Right ventricle myocardium superior (tissue), 1 donor: ENCODE results near the gene SGMS1. TPM values are rescaled to one million over a fixed set of nuclear protein-coding genes. Genes with fewer than 3 reads are reported as not detected.
"Not testable (repeated sequence)": the region's sequence is repeated elsewhere in the genome, so short reads cannot be mapped to it uniquely, and the experiment has no call there.

ENCODE experiments used
- ATAC-seq: fragments of 200-7000 bp; cut with Tn5 transposase; one replicate; pipeline ENCODE4 v1.9.1; 2020; ENCODE audit warnings: mild to moderate bottlenecking; ENCODE audit not compliant: poor library complexity
- DNase-seq: peaks from one replicate; pipeline ENCODE4 v3.0.0-alpha.2; 2020
- intact Hi-C: fragments of 100-400 bp; cut with DNase I; formaldehyde crosslinking; loops from one replicate; pipeline ENCODE4 v1.11.2; 2022
- total RNA-seq: library from RNA; stranded (reverse); fragmentation: NEBNext Ultra II Directional; extraction: Animal tissue kit (Norgen Biotek cat#: 25700); gene quantifications from one replicate; pipeline ENCODE4 v1.2.1, GENCODE V29; 2021
- donor health status: DM: no; HTN: yes; CAD: no; lungs with severe emphysema.

Gene SGMS1
- total RNA-seq, 1 donor from 2014 or later: 18.3 TPM

DNA sequence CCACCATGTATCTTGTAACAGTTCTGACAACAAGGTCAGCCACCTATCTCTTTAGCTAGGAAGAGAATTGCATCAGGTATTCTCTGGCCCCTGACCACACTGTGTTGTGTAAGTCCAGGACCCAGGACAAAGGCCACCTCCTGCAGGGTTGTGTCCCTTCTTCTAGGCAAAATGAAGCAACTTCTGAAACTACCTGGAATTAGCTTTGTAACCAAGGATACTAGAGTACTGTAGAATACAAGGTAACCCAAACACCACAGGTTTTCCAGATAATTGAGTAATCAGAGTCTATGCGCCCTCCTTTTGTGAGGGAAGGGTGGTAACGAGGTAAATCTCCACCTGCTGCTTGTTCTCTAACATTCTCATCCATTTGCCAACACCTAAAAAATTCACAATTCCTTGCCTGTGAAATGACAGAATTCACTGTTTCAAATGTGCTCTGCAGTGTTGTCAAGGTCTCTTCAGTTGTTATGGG, 51.7 kb downstream of the SGMS1 start:
- intact Hi-C loops: no loop called here
- no peak for ATAC-seq

DNA sequence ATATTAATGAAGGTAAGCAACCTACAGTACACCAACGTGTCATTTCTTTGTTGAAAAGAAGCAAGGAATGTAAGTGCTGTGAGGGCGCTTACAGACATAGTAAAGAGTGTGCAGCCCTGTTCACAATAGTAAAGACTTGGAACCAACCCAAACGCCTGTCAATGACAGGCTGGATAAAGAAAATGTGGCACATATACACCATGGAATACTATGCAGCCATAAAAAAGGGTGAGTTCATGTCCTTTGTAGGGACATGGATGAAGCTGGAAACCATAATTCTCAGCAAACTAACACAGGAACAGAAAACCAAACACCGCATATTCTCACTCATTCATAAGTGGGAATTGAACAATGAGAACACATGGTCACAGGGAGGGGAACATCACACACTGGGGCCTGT, 55.0 kb downstream of the SGMS1 start:
- DNase-seq, intact Hi-C loops, ATAC-seq: not testable (repeated sequence)

More for the DNA sequence above, 51.7 kb downstream of the SGMS1 start:
- DNase-seq: no peak

DNA sequence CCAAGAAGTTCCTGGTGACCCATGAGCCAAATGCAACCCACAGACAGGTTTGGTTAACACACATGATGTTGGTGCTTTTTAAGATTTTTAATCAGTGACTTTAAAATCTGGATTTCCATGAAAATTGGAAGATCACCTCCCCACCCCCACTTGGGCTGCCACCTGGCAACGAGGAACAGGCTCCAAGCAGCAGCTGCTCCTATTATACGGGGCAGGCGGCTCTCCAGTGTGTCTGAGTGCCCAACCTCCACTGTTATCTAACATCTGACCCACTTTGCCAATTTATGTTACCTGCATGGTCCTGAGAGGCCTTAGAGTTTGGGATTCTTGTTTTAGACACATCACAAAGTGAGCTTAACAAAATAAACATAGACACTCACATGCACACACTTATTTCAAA, 56.4 kb downstream of the SGMS1 start:
- ATAC-seq (peak; percentile 62), DNase-seq (no peak)
- intact Hi-C loops: no loop called here

DNA sequence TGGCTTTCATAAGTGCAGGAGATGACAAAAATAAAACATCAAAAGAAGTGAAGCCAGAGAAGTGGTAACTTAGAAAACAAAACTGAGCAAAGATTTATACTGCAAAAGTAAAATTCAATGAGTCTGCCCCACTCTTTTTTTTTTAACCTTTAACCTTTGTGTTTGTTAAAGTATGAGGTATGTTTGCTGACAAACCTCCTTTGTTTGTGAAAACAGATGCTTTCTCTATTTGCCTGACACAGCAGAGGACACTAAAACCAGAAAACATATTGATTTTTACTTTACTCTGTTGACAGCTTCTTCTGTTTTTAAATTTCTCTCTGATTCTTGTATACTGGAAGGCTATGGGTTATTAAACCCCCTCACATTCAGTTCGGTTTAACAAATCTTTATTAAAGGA, 57.6 kb downstream of the SGMS1 start:
- ATAC-seq (no peak), DNase-seq (no peak)
- intact Hi-C loops: no loop called here

DNA sequence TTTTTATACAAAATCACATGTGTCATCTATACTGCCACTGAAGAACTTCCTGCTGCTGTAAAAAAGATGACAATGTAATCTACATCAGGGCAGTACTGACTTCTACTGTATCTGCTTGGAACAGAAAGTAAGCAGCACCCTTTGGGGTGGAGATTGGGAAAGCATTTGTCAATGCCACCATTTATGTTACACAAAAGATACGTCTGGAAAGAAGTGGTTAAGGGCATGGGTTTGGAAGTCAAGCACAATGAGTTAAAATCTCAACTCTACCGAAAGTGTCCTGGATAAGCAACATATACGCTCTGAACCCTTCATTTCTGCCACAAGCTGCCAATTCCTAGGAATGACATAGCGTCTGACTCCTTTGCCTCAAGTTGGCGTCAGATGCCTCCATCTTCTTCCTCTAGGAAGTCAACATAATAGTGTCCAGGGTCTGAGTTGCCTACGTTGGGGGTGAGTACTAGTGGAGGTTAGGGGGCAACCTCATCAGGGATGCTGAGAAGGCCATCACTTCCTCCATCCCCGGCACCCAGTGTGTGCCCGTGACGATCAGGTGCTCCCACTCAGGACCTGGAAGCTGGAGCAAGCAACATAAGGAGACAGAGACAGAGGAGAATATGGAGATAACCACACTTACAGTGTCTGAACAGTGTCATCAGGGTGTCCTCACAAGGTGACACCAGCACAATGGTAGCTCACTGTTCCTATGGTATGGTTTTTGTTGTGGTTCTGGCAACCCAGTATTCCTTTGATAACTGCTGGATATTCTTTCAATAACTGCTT, 58.3 kb downstream of the SGMS1 start:
- ATAC-seq: no peak
- no peak for DNase-seq
- intact Hi-C loops: no loop called here

DNA sequence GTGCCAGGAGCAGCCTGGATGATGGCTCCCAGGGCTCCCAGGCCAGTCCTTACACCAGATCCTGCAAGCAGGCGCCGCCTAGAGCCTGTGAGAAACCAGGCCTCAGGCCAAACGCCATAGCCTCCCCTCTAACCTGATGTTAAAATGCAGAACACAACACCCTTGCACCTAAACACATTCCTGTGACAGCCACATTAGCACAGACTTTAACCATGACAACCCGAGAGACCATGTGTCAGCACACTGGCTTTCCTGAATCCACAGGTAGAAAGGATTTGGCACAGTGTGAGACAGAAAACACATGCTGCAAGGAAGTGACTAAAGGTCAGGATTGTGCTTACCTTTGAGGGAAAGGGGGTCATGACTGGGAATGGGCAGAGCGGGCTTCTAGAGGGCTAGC, 59.9 kb downstream of the SGMS1 start:
- DNase-seq: no peak
- ATAC-seq: no peak
- intact Hi-C loops: no loop called here

DNA sequence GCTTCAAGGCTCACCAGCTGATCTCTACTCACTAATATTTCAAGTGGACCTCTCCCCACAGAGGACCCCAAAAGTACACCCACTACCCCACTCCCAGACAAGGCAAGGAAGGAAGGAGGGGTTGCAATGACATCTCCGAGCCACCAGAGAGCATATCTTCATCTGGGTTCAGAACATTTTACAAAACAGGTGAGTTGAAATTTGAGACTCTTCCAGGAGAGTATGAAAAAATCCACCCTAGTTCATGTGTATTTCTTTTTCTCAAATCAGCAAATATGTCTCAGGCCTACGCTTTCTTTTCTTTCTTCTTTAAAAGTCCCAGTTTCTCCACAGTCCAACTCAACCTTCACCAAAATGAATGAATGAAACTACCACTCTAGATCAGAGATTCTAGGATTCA, 61.9 kb downstream of the SGMS1 start:
- DNase-seq (no peak), ATAC-seq (peak; percentile 16)
- intact Hi-C loops: no loop called here

DNA sequence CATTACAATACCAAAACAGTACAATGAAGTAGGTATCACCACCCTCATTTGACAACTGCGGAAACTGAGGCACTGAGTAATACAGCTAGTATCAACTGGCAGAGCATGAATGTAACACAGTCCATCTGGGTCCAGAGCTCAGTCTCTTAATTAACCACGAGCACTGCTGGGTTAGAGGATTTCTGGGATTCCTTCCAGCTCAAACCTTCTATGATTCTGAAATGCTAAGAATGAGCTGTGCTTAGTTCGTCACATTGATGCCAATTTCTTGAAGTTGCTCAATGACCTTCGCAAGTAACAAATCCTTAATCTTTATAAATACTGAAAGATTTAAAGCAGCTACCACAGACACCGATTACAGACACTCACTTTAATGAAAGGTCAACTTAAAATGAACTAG, 62.5 kb downstream of the SGMS1 start:
- DNase-seq (no peak), ATAC-seq (peak; percentile 84)
- intact Hi-C loops: no loop called here

DNA sequence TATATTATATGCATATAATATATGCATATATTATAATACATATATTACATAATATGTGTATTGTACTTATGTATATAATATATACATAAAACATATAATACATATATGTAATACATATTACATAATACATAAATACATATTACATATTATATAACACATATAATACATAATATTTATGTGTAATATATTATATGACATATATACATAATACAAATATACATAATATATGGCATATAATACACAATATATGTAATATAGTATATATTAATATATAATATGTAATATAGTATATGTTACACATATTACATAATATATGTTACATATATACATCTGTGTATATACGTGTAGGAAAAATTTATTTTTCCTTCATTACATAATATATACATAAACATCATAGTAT, 63.4 kb downstream of the SGMS1 start:
- ATAC-seq (no peak), DNase-seq (no peak)
- intact Hi-C loops: no loop called here

DNA sequence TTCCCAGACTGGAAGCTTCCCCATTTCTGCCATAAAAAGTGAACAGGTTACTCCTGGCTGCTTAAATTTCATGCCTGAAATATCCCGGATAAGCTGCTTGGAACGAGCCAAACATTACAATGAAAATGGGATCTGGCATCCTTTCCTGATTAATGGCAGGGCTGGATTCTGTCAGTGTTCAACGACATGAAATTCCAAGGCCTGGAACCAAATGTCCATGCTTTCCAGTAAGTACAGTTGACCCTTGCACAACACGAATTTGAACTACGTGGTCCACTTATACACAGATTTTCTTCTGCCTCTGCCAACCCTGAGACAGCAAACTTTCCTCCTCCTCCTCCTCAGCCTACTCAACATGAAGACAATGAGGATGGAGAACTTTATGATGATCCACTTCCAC, 65.4 kb downstream of the SGMS1 start:
- intact Hi-C loops: loop anchor here (5.0 kb wide), 1 partner anchor 64 kb away; the partner anchor contains the start of gene SGMS1
- ATAC-seq: peak; percentile 66
- no peak for DNase-seq

DNA sequence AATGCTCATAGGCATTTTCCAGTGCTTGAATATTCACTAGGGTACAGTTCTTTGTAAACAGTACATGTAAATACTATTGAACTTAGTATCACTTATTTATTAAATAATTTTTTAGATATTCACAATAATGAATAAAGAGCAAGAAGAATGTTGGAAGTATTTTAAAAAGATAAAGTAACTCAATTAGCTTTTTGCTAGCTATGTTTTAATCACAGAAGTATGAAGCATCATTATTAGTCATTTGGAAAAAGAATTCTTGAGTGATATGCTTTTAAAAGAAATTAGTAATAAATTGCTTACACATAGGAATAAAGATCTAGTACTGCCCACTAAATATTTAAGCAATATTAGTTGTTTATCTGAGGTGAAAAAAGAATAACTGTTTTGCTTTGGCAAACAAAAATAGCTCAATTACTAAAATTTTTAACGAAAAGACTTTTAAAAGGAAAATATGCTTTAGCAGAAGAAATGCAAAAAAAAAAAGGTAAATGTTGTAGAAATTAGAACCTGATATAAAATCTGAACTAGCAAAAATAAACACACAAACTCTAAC, 66.5 kb downstream of the SGMS1 start:
- intact Hi-C loops: loop anchor here (5.0 kb wide), 1 partner anchor 65 kb away; the partner anchor contains the start of gene SGMS1
- DNase-seq: no peak
- ATAC-seq: no peak

DNA sequence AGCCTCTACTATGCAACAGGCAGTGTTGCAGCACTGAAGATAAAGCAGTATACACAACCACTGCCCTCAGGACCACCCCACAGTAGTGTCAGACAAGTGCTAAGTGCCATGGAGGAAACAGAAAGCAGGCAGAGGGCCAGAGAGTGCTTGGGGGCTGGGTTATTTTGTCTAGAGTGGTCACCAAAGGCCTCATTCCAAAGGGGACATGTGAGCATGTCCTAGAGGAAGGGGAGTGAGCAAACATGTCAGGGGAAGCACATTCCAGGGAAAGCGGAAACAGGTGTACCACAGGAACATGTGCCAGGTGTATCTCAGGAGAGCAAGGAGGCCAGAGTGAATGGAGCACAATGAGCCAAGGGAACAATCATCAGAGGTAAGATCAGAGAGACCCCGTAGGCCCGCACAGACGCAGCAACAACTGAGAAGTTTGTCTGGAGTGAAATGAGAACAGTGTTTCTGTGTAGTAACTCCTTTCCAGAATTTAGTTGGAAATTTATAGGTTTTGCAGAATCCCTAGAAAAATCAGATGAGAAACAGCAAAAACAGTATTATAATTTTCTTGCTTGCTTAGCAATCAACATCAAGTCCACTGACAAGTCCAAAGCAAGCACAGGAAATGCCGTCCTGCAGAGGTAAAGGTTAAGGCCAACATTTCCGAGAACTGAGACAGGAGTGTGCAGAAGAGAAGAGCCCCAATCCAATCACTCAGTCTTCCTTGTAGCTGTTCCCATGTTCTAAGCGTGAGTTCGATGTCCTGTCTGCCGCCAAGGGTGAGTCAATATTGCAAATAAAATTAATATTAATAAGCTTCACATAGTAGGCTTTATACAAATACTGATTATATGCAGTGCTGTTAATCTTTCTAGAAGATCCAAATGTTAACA, 67.3 kb downstream of the SGMS1 start:
- DNase-seq: no peak
- intact Hi-C loops: loop anchor here (5.0 kb wide), 1 partner anchor 66 kb away; the partner anchor contains the start of gene SGMS1
- ATAC-seq: no peak

DNA sequence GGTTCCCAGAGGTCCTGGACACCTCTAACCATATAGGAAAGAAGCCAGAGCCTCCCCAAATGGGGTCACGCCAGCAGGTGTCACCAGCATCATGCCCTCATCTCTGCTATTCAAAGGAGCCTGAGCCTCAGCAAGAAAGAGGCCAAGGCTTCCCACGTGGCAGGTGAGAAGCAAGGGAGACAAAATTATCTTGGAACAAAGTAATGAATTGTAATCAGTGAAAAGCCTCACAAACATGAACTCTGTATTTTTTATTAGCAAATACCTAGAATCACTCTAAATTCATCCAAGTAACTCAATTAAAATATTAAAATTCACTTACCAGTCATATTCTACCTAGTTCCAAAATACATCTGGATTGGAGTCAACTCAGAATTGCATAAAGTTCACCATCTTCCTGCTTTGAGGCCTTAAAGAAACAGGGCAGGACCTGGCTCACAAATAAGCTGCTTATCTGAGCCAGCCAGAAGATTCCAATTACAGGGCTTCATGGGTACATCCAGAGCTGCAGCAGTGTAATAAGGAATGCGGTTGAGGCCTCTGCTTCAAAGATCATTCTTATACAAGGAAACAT, 68.7 kb downstream of the SGMS1 start:
- no peak for DNase-seq
- intact Hi-C loops: loop anchor here (5.0 kb wide), 1 partner anchor 67 kb away; the partner anchor contains the start of gene SGMS1
- peak; percentile 71 for ATAC-seq

DNA sequence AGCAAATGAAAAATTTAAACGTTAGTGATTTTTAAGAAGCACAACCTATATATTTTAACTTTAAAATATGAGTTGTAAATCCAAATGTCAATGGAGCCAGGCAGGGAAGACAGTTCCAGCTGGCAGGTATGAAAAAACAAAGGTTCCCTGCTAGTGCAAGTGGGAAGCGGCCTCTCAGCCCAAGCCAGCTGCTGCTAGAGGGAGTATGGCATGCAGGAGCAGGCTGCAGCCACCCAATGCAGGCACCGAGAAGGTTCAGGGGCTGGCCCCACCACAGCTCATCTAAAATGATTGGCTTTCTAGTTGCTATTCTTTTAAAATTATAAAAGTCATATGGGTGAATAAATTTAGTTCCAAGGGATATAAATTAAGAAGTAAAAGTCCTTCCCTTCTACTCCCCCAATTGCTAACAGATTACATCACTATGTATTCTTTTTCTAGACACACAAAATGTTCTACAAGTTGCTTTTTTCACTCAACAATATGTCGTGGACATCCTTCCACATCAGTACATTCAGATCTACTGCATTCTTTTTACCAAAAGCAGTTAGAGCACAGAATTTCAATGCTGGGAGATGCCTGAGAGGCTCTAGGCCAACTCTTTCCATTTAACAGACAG, 69.3 kb downstream of the SGMS1 start:
- DNase-seq (peak; percentile 54), ATAC-seq (peak; percentile 28)
- intact Hi-C loops: no loop called here

DNA sequence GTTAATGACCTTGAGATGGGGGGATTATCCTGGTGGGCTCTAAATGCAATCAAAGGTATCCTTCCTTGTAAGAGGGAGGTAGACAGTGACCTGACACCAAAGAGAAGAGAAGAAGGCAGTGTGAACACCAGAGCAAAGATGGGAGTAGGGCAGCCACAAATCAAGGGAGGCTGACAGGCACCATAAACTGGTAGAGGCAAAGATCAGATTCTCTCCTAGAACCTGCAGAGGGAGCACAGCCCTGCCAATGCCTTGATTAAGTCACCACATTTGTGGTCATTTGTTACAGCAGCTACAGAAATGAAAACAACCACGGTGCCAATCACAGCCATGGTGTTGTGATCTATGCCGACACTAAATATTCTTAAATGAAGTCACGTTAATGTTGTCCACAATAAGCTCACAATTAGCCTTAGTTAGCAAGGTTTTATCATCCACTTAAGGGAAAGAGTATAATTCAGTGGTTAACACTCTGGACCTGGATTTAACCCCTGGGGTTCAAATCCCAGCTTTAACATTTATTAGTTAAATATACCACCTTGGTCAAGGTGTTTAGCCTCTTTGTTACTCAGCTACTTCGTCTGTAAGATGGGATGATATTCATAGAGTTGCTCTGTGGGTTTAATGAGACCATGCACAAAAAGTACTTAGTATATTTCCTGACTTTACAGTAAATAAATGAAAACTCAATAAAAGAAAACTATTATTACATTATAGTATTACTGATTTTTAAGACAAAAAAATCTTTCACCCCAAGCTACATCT, 70.8 kb downstream of the SGMS1 start:
- intact Hi-C loops: no loop called here
- no peak for ATAC-seq
- DNase-seq: no peak

DNA sequence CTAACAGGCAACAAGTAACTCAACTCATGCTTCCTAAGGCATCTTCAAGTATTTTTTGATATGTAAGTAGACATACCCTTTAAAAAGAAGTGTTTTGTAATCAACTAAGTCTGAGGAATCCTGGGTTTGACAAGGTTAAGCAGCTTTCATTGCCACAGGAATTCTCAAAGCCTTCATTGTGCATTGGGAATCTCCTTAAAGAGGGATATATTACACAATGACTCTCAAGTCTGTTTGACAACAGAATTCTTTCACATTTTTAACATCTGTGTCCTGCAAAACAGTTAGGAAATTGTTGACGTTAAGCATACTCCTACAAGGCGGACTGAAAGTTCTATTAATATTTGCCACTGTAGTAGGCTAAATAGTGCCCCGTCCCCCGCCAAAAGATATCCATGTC, 71.4 kb downstream of the SGMS1 start:
- DNase-seq (no peak), ATAC-seq (no peak)
- intact Hi-C loops: no loop called here

DNA sequence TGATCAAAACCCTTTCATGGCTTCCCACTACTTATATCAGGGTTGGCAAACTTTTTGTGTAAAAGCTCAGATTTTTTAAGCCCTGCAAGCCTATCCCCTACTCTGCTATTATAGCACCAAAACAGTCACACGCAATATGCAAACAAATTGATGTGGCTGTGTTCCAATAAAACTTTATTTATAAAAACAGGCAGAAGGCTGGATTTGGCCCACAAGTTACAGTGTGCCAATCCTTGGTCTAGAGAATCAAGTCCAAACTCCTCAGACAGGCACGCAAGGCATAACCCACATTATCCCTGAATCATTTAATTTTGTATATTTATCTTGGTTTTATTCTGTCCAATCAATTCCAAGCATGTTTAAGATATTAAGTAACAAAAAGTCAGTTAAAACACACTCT, 71.9 kb downstream of the SGMS1 start:
- intact Hi-C loops: no loop called here
- DNase-seq: no peak
- ATAC-seq: no peak
